Epidermal melanocyte (primary cell): ENCODE measurements around the gene NFIC.
"Not testable (repeated sequence)": the region's sequence is repeated elsewhere in the genome, so short reads cannot be mapped to it uniquely, and the experiment has no call there.

Source experiments
- DNase-seq: peaks from one replicate; pipeline ENCODE4 v3.0.0; 2011; ENCODE audit warnings: low spot score; ENCODE audit not compliant: insufficient read length

The NFIC gene

GRCh38 chr19:3370728-3371591 lies 4.6 kb downstream of the NFIC start:
- DNase-seq, result no peak

- DNase-seq, result no peak
Measured at GRCh38 chr19:3372413-3372812, 6.0 kb downstream of the NFIC start.

- DNase-seq, result no peak
Measured at GRCh38 chr19:3373971-3374368, 7.6 kb downstream of the NFIC start.

GRCh38 chr19:3374369-3375112 lies 8.2 kb downstream of the NFIC start:
- no peak for DNase-seq

DNA sequence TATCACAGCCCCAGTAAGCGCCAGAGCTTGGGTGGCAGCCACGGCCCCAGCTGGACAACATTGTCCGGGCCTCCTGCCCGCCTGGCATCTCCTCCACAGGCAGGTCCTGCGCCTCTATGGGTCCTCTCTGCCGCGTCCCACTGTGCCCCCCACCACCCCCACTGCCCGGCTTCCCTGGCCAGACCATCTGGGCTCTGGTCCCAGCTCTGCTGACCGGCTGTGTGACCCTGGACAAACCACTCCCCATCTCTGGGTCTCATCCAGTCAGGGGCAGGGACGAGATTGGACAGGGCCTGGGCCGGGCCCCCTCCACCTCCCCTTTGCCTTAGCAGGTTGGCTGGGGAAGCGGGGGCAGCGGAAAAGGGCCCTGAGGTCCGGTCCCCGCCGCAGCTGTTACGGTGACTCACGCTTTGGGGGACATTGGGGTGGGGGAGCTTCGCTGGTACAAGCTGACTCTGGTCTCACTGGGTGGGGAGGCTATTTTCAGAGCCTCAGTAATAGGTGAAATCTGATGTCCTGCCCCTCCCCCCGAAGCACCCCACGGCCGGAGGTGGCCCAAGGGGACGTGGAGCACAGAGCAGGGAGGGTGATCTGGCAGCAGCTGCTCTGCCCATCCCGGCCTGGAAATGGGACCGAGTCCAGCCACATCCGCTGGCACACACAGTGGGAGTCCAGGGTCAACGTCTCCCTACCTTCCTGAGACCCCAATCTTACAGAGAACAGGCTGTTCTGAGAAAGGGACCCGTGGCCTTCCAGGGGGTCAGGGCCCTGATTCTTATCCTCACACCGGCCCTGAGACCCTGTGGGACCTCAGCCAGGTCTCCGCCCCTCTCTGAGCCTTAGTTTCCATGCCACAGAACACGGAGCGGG lies 9.1 kb downstream of the NFIC start:
- DNase-seq, result no peak

DNA sequence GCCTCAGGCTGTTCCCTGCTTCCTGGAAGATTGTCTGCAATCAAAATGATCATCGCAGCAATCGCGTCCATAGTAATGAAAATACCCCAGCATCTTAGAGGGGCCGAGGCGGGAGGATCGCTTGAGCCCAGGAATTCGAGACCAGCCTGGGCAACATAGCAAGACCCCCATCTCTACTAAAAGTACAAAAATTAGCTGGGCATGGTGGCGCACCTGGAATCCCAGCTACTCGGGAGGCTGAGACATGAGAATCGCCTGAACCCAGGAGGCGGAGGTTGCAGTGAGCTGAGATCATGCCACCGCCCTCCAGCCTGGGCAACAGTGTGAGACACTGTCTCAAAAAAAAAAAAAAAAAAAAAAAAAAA lies 9.7 kb downstream of the NFIC start:
- not testable (repeated sequence) for DNase-seq

- DNase-seq, result no peak
Measured at GRCh38 chr19:3378352-3379150, 12.2 kb downstream of the NFIC start.

- no peak for DNase-seq
Measured at GRCh38 chr19:3380829-3381228, 14.4 kb downstream of the NFIC start.

- no peak for DNase-seq
Measured at GRCh38 chr19:3381701-3382372, 15.5 kb downstream of the NFIC start.

- DNase-seq, result no peak
Measured at GRCh38 chr19:3382460-3383100, 16.2 kb downstream of the NFIC start.

DNA sequence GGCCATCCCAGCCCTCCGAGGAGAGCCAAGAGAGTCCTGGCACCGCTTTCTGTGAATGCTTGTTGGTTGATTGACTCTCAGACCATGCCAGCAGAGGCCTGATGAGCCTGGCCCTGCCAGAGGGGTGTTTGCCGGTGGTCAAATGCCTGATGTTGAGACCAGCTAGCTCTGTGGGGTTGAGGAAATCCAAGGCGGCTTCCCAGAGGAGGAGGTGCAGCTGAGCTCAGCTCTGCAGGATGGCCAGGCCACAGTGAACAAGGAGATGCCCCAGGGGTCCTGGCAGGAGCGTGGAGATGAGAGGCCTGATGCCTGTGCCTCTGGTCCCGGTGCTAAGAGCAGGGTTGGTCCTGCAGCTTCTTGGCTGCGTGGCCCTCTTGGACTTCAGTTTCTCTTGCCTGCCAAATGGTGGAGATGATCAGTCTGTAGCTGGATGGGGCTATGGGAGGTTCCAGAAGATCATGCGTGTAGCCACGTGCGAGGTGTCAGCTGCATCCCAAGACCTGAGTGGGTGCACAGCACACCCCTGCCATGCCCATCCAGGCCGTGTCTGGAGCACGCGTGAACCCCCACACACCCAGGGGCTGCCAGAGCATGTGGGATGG lies 16.8 kb downstream of the NFIC start:
- no peak for DNase-seq

DNA sequence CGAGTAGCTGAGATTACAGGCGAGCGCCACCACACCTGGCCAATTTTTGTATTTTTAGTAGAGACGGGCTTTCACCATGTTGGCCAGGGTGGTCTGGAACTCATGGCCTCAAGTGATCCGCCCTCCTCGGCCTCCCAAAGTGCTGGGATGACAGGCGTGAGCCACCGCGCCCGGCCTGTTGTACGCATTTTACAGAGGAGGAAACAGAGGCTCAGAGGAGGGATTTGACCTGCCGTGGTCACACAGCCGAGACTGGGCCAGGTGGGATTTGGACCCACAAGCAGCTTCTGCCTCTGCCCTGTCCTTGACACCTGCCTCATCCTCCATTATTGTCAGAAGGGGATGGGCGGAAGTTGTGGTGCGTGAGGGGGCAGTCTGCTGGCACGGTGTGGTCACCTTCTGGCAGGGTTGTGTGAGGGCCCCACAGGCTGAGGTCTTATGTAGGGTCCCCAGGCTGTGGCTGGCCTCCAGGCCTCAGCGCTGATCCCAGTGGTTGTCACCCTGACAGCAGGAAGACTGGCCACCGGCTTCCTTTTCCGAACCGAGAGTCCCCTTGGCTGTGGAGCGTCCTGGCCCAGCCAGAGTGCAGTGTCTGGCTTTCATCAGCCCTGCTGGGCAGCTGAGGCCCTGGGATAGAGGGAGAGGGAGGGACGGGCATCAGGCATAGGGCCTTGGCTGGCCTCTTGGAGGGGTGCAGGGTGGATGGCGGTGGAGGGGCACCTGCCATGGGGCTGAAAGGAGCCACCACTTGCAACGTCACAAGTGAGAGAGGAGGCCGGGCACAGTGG lies 20.3 kb downstream of the NFIC start:
- no peak for DNase-seq

- peak; percentile 97 for DNase-seq
Measured at GRCh38 chr19:3387645-3388589, 21.5 kb downstream of the NFIC start.

DNA sequence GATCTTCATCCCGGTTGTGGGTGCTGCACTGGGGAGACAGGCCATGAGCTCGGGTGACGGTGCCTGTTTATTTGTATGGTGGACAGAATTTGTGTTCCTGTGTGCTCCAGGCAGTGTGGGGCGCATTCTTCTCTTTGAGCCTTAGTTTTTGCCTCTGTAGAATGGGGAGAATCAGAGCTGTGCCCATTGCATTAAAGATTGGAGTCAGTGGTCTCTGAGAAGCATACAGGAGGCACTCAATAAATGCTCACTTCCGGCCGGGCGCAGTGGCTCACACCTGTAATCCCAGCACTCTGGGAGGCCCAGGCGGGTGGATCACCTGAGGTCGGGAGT lies 23.0 kb downstream of the NFIC start:
- no peak for DNase-seq

DNA sequence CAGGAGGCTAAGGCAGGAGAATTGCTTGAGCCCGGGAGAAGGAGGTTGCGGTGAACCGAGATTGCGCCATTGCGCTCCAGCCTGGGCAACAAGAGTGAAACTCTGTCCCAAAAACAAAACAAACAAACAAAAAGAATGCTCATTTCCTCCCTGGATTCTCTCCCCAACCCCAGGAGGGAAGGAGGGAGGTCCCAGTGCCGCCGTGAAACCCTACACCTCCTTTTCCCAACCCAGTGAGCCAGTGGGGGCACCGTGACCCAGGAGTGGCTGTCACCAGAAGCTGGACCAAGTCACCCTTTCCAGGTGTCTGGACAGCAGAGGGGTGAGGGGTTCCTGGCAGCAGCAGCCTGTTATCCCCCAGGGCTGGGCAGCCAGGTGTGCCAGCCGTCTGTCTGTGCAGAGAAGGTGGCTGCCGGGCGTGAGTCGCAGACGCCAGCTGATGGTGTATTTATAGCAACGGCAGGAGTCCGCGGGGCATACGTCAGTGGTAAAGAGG lies 23.5 kb downstream of the NFIC start:
- DNase-seq, result no peak

DNA sequence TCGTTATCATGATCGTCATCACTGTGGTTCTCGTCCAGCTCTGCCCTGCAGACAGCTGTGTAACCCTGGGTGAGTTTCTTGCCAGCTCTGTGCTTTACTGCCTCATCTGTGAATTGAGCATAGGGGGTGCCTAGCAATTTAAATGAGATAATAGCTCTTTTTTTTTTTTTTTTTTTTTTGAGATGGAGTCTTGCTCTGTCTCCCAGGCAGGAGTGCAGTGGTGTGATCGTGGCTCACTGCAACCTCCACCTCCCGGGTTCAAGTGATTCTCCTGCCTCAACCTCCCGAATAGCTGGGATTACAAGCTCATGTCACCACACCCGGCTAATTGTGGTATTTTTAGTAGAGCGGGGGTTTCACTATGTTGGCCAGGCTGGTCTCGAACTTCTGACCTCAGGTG lies 25.5 kb downstream of the NFIC start:
- DNase-seq, result not testable (repeated sequence)

GRCh38 chr19:3392480-3392879 lies 26.1 kb downstream of the NFIC start:
- no peak for DNase-seq

- DNase-seq, result no peak
Measured at GRCh38 chr19:3396881-3397265, 30.5 kb downstream of the NFIC start.
